ENCODE measurements around the gene DAAM1. TPM values are rescaled to one million over a fixed set of nuclear protein-coding genes. Genes with fewer than 3 reads are reported as not detected.
A peak's percentile ranks its signal among the peaks of the same experiment; 100 is the strongest.

The DAAM1 gene
- total and polyA plus RNA-seq, 8 donors, result 6.2 to 26.7 (median 16.0) TPM

DNA sequence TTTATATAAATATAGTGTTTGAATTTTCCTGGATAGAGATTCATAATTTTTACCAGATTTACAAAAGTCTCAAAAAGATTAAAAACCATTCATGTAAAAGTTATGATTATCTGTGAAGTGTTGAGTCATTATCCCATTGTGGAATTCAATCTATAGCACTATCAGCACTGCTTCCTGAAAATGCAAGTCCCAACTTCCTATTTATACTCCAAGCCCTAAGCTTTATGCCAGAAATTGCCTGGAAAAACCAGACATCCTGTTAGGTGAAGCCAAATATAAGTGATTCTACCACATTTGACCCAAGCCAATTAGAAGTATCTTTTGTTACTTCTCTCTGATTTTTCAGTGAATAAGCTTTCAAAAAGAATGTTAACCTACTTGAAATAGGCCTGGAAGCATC, 147.6 kb downstream of the DAAM1 start:
- H3K4me3 ChIP-seq, result no peak overlapping the region
- TF ChIP-seq, protein P1, sequence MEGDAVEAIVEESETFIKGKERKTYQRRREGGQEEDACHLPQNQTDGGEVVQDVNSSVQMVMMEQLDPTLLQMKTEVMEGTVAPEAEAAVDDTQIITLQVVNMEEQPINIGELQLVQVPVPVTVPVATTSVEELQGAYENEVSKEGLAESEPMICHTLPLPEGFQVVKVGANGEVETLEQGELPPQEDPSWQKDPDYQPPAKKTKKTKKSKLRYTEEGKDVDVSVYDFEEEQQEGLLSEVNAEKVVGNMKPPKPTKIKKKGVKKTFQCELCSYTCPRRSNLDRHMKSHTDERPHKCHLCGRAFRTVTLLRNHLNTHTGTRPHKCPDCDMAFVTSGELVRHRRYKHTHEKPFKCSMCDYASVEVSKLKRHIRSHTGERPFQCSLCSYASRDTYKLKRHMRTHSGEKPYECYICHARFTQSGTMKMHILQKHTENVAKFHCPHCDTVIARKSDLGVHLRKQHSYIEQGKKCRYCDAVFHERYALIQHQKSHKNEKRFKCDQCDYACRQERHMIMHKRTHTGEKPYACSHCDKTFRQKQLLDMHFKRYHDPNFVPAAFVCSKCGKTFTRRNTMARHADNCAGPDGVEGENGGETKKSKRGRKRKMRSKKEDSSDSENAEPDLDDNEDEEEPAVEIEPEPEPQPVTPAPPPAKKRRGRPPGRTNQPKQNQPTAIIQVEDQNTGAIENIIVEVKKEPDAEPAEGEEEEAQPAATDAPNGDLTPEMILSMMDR (IDR thresholded peaks at IDR 0.05), result no peak
- intact Hi-C loops (cut with DNase I), result no loop called here
- FAIRE-seq (no peak), ATAC-seq (no peak), DNase-seq (no peak)
- H3K36me3 ChIP-seq, result peaks cover 0 to 4% (median 0%) of the 10 kb centered on the region in 3 donors
- no peak overlapping the region for H3K27ac ChIP-seq
- no peaks in the 10 kb centered on the region for H3K9me3 ChIP-seq
- H3K27me3 ChIP-seq, result no peaks in the 10 kb centered on the region
- peaks cover 0 to 18% (median 5%) of the 10 kb centered on the region in 3 donors for H3K4me1 ChIP-seq

DNA sequence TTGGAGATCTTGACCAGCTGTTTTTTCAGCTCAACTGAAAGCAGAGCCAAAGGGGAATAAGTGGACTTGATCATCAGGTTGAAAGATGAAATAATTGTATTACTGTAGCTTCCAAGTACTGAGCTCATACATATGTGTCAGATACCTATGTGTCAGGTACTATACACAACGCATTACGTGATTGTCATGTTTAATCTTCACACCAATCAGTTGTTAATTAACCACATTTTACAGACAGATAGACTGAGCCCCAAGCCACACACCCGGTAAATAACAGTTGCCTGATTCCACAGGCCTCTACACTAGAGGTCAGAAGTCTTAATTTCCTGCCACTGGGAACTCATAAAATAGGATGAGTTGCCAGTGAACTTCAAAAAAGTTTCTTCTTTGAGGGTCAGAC, 148.2 kb downstream of the DAAM1 start:
- intact Hi-C loops (cut with DNase I), result no loop called here
- Histone ChIP-seq H3K36me3 (peaks cover 0 to 4% (median 0%) of the 10 kb centered on the region in 3 donors), H3K27ac (peak overlapping the region in 1 of 4 donors; percentile 13), H3K4me1 (peaks cover under 1 to 18% (median 5%) of the 10 kb centered on the region in 3 donors), H3K9me3 (no peaks in the 10 kb centered on the region), H3K27me3 (no peaks in the 10 kb centered on the region), H3K4me3 (no peak overlapping the region)
- WGBS, 2 donors, result 82 to 90% methylated on average over 3 of the region's 3 CpGs
- DNase-seq (no peak), ATAC-seq (no peak), FAIRE-seq (peak; percentile 13)
- TF ChIP-seq, protein P1 (IDR thresholded peaks at IDR 0.05), result no peak

DNA sequence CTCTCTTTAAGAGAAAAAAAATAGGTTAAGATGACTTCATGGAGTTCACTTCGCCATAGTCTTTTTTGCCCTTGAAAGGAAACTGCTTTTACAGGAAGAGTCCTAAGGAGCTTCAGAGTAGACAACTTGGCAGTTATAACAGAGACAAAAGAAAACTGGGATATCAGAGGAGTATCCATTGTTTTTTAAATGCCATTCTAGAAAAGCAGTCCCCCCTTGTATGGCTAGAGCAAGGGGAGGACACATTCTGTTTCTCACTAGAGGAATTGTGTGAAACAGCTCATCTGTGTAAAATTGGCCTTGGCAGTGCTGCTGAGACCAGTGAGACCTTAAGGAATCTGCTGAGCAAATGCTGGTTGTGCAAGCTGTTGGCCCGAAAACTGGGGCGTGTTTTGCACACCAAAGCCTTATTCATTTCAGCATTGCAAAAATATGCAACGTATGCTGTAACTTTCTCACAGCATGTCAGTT, 148.7 kb downstream of the DAAM1 start:
- TF ChIP-seq, protein P1 (IDR thresholded peaks at IDR 0.05), result no peak
- intact Hi-C loops (cut with DNase I), result no loop called here
- Histone ChIP-seq H3K27me3 (no peaks in the 10 kb centered on the region), H3K36me3 (peaks cover 0 to 4% (median 0%) of the 10 kb centered on the region in 3 donors), H3K27ac (no peak overlapping the region), H3K4me1 (peaks cover 5 to 18% (median 5%) of the 10 kb centered on the region in 3 donors), H3K9me3 (no peaks in the 10 kb centered on the region), H3K4me3 (no peak overlapping the region)
- DNase-seq, result peak in 1 of 6 donors; percentile 34
- WGBS, 2 donors, result 77 to 82% methylated on average over 4 of the region's 4 CpGs
- FAIRE-seq, result no peak
- peak in 3 of 4 donors; percentile 37 to 46 (median 43) for ATAC-seq

GRCh38 chr14:59338761-59339160, 150.3 kb downstream of the DAAM1 start:
- FAIRE-seq, result no peak
- Histone ChIP-seq H3K4me1 (peaks cover 4 to 11% (median 9%) of the 10 kb centered on the region in 3 donors), H3K36me3 (peaks cover 0 to 4% (median 0%) of the 10 kb centered on the region in 3 donors), H3K9me3 (no peaks in the 10 kb centered on the region), H3K27me3 (no peaks in the 10 kb centered on the region), H3K27ac (no peak overlapping the region), H3K4me3 (no peak overlapping the region)
- no peak for DNase-seq
- TF ChIP-seq, protein P1 (IDR thresholded peaks at IDR 0.05), result no peak
- WGBS, 2 donors, result 95% methylated on average over 3 of the region's 3 CpGs
- intact Hi-C loops (cut with DNase I), result no loop called here
- ATAC-seq, result no peak

DNA sequence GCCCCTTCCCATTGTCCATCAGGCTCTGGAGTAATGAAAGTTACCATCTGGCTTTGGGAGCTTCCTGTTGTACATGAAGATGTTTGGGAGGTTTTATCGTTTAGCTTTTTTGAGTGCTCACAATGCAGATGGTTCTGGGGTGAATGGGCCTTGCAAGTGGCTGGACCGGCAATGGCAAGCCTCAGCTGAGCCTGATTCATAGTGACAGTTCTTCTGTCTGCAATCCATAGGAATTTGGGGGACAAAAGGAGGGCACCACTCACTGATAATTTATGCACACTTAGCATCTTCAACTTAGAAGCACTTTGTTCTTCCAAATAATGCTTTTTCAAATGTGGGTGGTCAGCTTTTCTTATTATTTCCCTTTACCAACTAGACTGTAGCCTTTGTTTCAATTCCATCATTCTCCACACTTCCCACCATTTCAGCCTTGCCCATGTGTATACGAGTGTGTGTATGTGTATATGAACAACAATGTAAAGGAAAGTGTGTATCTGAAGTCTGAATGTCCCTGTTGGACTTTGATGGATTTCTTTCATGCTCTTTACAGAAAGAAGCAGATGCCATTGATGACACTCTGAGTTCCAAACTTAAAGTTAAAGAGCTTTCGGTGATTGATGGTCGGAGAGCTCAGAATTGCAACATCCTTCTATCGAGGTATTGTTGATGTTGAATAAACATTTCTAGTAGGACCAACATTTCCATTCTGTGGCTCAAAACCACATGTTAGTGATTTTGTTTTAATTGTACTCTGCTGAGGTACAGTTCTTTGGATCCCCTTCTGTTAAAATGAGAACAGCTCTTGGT, 151.3 kb downstream of the DAAM1 start:
- H3K36me3 ChIP-seq, result no peaks in the 10 kb centered on the region
- WGBS, 2 donors, result 95 to 96% methylated on average over 6 of the region's 6 CpGs
- no peak overlapping the region for H3K4me3 ChIP-seq
- no peaks in the 10 kb centered on the region for H3K27me3 ChIP-seq
- FAIRE-seq (no peak), DNase-seq (no peak), ATAC-seq (no peak)
- H3K4me1 ChIP-seq, result peaks cover 0 to 9% (median 4%) of the 10 kb centered on the region in 3 donors
- H3K27ac ChIP-seq, result no peak overlapping the region
- TF ChIP-seq, protein P1 (IDR thresholded peaks at IDR 0.05), result no peak
- H3K9me3 ChIP-seq, result no peaks in the 10 kb centered on the region
- intact Hi-C loops (cut with DNase I), result no loop called here
